ENCODE results near the gene CTSF. TPM values are rescaled to one million over a fixed set of nuclear protein-coding genes. Genes with fewer than 3 reads are reported as not detected.

Gene CTSF
- total and polyA plus RNA-seq, 2 donors from 2014 or later: 58.0 to 80.4 TPM

DNA sequence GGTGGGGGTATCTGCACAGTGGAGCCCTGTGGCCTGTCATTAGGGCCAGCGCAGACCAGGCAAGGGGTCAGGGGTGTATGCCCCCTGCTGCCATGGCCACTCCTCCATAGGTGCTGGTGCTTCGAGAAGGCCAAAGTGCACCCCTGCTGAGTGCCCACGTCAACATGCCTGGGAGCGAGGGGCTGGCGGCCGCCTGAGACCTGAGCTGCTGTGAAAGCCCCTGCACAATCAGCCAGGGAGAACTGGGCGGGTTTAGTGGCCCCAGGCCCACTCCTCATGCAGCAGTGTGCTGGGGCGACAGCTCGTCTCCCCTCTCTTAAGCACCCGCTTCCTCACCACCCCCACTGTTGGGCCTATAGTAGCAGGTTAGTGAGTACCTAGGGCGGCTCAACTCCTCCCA lies 36.6 kb downstream of the CTSF start:
- intact Hi-C loops (cut with DNase I): no loop called here
- TF ChIP-seq CTCF (IDR thresholded peaks at IDR 0.05; ENCODE audit: borderline replicate concordance, extremely low read depth, insufficient read depth): no peak
- peaks cover 2 to 5% (median 3%) of the 10 kb centered on the region in 3 donors for H3K36me3 ChIP-seq (ENCODE audit: control insufficient read depth in 2 of 3, insufficient read depth in 3 of 3, low read length in 3 of 3)

DNA sequence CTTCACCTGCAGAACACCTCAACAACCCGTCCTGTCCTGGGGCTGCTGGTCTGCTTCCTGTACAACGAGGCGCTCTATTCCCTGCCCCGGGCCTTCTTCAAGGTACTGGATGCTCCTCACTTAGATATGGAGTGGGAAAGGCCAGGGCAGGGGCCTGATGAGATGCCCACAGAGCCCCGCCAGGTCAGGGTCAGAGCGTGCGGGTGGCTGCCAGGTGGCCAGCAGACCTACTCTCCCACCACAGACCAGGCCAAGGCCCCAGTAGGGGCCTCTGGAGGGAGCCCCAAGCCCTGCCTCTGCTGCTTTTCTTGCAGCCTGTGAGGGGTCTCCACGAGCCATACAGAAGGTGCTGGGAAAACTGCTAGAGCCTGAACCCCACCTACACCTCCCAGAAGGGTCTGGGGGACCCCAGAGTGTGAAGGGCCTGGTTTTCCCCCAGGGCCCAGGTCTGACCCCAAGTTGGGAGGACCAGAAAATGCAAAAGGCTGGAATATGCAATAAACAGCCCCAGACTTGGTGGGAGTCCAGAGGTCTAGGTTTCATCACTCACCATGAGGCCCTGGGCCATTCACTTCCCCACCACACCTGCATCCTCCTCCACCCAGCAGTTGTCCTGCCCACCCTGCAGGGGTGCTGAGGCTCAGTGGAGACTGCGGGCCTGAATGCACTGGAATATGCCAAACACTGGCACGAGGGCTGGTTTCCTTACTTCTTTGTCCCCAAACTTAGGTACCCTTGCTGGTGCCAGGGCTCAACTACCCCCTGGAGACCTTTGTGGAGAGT lies 37.3 kb downstream of the CTSF start:
- Histone ChIP-seq H3K27ac (ENCODE audit: low read depth in 2 of 2, low read length in 2 of 2) (no peak overlapping the region), H3K9ac (ENCODE audit: low read length in 3 of 3) (no peak overlapping the region), H3K9me3 (ENCODE audit: control insufficient read depth in 2 of 3, insufficient read depth in 1 of 3, low read length in 3 of 3) (no peaks in the 10 kb centered on the region), H3K4me1 (ENCODE audit: control insufficient read depth in 2 of 3, insufficient read depth in 2 of 3, low read depth in 1 of 3, low read length in 3 of 3) (peaks cover 0 to 6% (median 3%) of the 10 kb centered on the region in 3 donors), H3K27me3 (ENCODE audit: control insufficient read depth, insufficient read depth, low read length) (no peaks in the 10 kb centered on the region), H3K4me3 (ENCODE audit: low read length in 3 of 3) (no peak overlapping the region), H3K36me3 (ENCODE audit: control insufficient read depth in 2 of 3, insufficient read depth in 3 of 3, low read length in 3 of 3) (peaks cover 2 to 5% (median 4%) of the 10 kb centered on the region in 3 donors)
- no peak for FAIRE-seq
- no peak for DNase-seq
- intact Hi-C loops (cut with DNase I): no loop called here
- TF ChIP-seq CTCF (IDR thresholded peaks at IDR 0.05; ENCODE audit: borderline replicate concordance, extremely low read depth, insufficient read depth): no peak

More for the DNA sequence above, 36.6 kb downstream of the CTSF start:
- Histone ChIP-seq H3K9ac (ENCODE audit: low read length in 3 of 3) (no peak overlapping the region), H3K4me3 (ENCODE audit: low read length in 3 of 3) (no peak overlapping the region), H3K27ac (ENCODE audit: low read depth in 2 of 2, low read length in 2 of 2) (no peak overlapping the region), H3K4me1 (ENCODE audit: control insufficient read depth in 2 of 3, insufficient read depth in 2 of 3, low read depth in 1 of 3, low read length in 3 of 3) (peaks cover 0 to 6% (median 3%) of the 10 kb centered on the region in 3 donors), H3K27me3 (ENCODE audit: control insufficient read depth, insufficient read depth, low read length) (no peaks in the 10 kb centered on the region), H3K9me3 (ENCODE audit: control insufficient read depth in 2 of 3, insufficient read depth in 1 of 3, low read length in 3 of 3) (no peaks in the 10 kb centered on the region)
- FAIRE-seq (no peak), DNase-seq (no peak)

GRCh38 chr11:66529655-66530054 lies 38.8 kb downstream of the CTSF start:
- Histone ChIP-seq H3K9me3 (ENCODE audit: control insufficient read depth in 2 of 3, insufficient read depth in 1 of 3, low read length in 3 of 3) (no peaks in the 10 kb centered on the region), H3K27me3 (ENCODE audit: control insufficient read depth, insufficient read depth, low read length) (no peaks in the 10 kb centered on the region), H3K4me3 (ENCODE audit: low read length in 3 of 3) (no peak overlapping the region), H3K36me3 (ENCODE audit: control insufficient read depth in 2 of 3, insufficient read depth in 3 of 3, low read length in 3 of 3) (peaks cover 0 to 5% (median 2%) of the 10 kb centered on the region in 3 donors), H3K4me1 (ENCODE audit: control insufficient read depth in 2 of 3, insufficient read depth in 2 of 3, low read depth in 1 of 3, low read length in 3 of 3) (peaks cover 0 to 6% (median 3%) of the 10 kb centered on the region in 3 donors), H3K27ac (ENCODE audit: low read depth in 2 of 2, low read length in 2 of 2) (no peak overlapping the region), H3K9ac (ENCODE audit: low read length in 3 of 3) (no peak overlapping the region)
- TF ChIP-seq CTCF (IDR thresholded peaks at IDR 0.05; ENCODE audit: borderline replicate concordance, extremely low read depth, insufficient read depth): no peak
- intact Hi-C loops (cut with DNase I): no loop called here
- FAIRE-seq (no peak), DNase-seq (no peak)
